SJCRH30 (cell line): Measurements from ENCODE around the gene VN1R2. TPM values are rescaled to one million over a fixed set of nuclear protein-coding genes. Genes with fewer than 3 reads are reported as not detected.
"Not testable (repeated sequence)": the region's sequence is repeated elsewhere in the genome, so short reads cannot be mapped to it uniquely, and the experiment has no call there.

Experiments used
- DNase-seq, 2 experiments: peaks; one replicate each; pipeline ENCODE4 v3.0.0-alpha.2; 2015 to 2020
- H3K27ac ChIP-seq: fragments of 250-450 bp; sonication (Bioruptor Pico); 2 replicates; pipeline ENCODE4 v1.5.1; 2020; ENCODE audit warnings: mild to moderate bottlenecking, moderate library complexity
- H3K27me3 ChIP-seq: fragments of 250-450 bp; sonication (Bioruptor Pico); 2 replicates; pipeline ENCODE4 v1.5.1; 2020; ENCODE audit warnings: mild to moderate bottlenecking, moderate library complexity
- H3K36me3 ChIP-seq: fragments of 250-450 bp; sonication (Bioruptor Pico); 2 replicates; pipeline ENCODE4 v1.5.1; 2020; ENCODE audit warnings: mild to moderate bottlenecking, moderate library complexity
- H3K4me1 ChIP-seq: fragments of 250-450 bp; sonication (Bioruptor Pico); 2 replicates; pipeline ENCODE4 v1.5.1; 2020; ENCODE audit warnings: mild to moderate bottlenecking, moderate library complexity
- H3K4me3 ChIP-seq: fragments of 250-450 bp; sonication (Bioruptor Pico); 2 replicates; pipeline ENCODE4 v1.5.1; 2020; ENCODE audit warnings: mild to moderate bottlenecking, moderate library complexity
- H3K9me3 ChIP-seq: fragments of 250-450 bp; sonication (Bioruptor Pico); replicated peaks from 2 replicates; pipeline ENCODE4 v1.5.1; 2020; ENCODE audit warnings: mild to moderate bottlenecking, moderate library complexity
- total RNA-seq: library from RNA; depleted of rRNA; stranded (reverse); fragments of >200 nt; shearing (Covaris generic); gene quantifications from 2 replicates; pipeline ENCODE4 v1.2.3, GENCODE V29; 2014; rRNA removed

VN1R2 gene
- total RNA-seq, 1 experiment from 2014 or later, result not detected

DNA sequence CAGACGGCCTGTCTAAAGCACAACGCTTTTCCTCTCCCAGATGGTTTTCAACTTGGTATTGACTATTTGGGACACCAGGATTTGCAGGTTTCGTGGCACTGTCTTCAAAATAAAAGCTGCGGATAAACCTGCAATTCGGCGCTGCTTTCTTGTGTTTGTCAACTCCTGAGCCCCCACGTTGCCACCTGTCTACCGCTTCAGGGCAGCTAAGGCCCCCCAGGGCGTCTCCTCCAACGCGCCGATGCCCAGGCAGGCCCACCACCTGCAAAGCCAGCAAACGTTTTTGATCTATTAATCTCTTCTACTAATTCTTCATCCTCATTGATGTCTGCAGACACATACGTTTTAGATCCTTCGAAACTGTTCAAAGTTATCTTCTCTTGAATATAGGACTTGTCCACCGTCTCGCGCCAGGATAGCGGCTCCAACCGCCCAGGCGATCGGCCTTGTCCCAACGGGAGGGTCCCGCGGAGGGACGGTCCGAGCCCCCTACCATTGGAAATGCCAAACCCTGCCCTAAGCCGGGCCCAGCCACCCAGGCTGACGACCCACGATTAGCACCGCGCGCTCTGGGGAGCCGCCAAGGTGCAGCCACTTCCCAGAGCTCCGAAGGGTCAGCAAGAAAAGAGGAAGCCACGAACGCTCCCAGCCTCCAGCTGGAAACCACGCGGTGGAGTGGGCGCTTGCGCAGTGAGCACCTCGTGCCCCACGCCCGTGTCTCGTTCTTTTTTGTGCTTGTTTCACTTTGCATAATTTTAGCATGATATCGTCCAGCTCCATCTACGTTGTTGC is 32.9 kb downstream of the VN1R2 start:
- H3K27me3 ChIP-seq, result no peaks in the 10 kb centered on the region
- no peaks in the 10 kb centered on the region for H3K9me3 ChIP-seq
- no peak for DNase-seq
- H3K27ac ChIP-seq, result no peak overlapping the region
- H3K4me3 ChIP-seq, result no peak overlapping the region
- no peaks in the 10 kb centered on the region for H3K4me1 ChIP-seq
- H3K36me3 ChIP-seq, result no peaks in the 10 kb centered on the region

DNA sequence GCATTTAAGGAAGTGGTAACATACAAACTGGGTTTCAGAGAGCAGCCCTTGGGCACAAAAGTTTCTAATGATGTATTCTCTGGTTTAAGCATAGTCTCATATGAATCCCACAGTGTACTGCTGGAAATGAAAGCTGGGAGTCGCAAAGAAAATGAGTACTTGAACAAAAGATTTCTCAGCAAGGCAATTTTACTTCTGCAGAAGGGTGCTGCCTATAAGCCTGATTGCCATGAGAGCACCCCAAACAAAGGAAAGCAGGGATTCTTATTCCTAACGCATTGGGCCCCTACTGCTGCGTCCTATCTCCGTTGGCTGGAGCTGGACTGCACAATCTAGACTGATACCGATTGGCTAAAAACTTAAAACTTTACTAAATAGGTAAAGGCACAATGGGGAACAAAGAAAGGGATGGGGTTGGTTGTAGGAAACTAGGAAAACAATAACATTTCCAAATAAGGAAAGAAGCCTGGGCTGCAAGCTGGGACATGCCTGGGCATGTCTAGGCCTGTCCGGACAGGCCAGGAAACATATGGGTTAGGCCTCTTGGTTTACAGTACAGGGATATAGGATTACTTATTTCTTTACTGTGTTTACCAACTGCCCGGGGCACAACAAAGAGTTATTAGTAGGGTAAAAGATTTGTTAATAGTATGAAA is 36.8 kb downstream of the VN1R2 start:
- no peak overlapping the region for H3K27ac ChIP-seq
- no peak overlapping the region for H3K4me3 ChIP-seq
- no peaks in the 10 kb centered on the region for H3K9me3 ChIP-seq
- no peaks in the 10 kb centered on the region for H3K4me1 ChIP-seq
- no peaks in the 10 kb centered on the region for H3K27me3 ChIP-seq
- H3K36me3 ChIP-seq, result no peaks in the 10 kb centered on the region
- DNase-seq, result no peak

DNA sequence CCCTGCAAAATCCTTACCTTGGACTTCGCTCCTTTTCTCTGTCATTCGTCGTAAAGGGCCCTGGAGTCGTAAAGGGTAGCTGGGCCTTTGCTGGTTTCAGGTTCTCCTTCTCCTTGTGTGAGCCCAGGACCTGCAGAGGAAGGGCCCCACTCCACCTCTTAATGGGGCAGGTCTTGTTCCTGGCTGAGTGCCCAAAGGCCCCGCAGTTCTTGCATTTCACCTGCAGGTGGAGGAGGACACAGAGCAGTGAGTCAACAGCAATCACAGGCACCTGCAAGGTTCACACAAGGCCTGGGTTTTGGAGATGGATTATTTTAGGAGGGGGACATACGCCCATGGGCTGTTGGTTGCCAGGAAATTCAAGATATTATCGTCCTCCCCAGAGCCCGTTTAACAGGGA is 43.2 kb downstream of the VN1R2 start:
- not testable (repeated sequence) for H3K27ac ChIP-seq, H3K36me3 ChIP-seq, H3K27me3 ChIP-seq, H3K9me3 ChIP-seq, DNase-seq, H3K4me3 ChIP-seq, H3K4me1 ChIP-seq

DNA sequence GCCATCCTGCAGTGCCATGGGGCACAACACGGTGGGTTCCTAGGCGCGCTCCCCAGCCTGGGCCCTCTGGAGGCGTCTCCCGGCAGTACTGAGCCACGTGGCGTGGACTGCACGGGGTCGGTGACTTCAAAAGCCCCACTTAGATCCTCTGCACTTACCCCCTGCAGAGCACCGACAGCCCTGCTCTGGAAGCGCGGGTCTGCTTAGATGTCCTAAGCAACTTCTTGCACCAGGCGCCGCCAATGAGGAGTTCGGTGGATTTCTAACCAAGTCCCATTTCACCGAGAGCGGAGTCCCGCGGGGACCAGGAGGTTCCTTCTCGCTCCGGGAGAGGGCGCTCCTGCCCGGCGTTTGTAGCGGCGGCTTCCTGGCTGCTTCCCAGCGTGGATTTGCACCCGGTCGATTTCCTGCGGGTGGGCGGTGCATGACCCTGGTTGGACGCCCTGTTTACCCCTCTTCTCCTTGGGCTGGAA is 50.3 kb downstream of the VN1R2 start:
- Histone ChIP-seq H3K27ac (no peak overlapping the region), H3K9me3 (no peaks in the 10 kb centered on the region), H3K27me3 (no peaks in the 10 kb centered on the region), H3K4me3 (no peak overlapping the region), H3K4me1 (no peaks in the 10 kb centered on the region), H3K36me3 (no peaks in the 10 kb centered on the region)
- peak; percentile 14 to 40 for DNase-seq

Other genes starting within 250 kb of the VN1R2 start
- not detected in 2 replicates for gene ERVV-1, start 244.4 kb upstream of the VN1R2 start, total RNA-seq
- gene ERVV-2, start 213.6 kb upstream of the VN1R2 start, total RNA-seq, result not detected in 2 replicates
- 23.0 and 26.9 TPM in 2 replicates for gene ZNF160, start 154.9 kb upstream of the VN1R2 start, total RNA-seq
- 9.0 and 10.6 TPM in 2 replicates for gene ZNF415, start 125.4 kb upstream of the VN1R2 start, total RNA-seq
- 15.5 and 17.5 TPM in 2 replicates for gene ZNF347, start 99.2 kb upstream of the VN1R2 start, total RNA-seq
- 2.6 and 2.9 TPM in 2 replicates for gene ZNF665, start 64.9 kb upstream of the VN1R2 start, total RNA-seq
- 12.1 and 13.1 TPM in 2 replicates for gene ZNF677, start 3.4 kb upstream of the VN1R2 start, total RNA-seq
- not detected in 2 replicates for gene VN1R4, start 9.4 kb downstream of the VN1R2 start, total RNA-seq
- gene ZNF845, start 75.5 kb downstream of the VN1R2 start, total RNA-seq, result 13.6 TPM in 2 replicates
- 12.2 and 14.7 TPM in 2 replicates for gene ZNF525, start 107.4 kb downstream of the VN1R2 start, total RNA-seq
- 14.3 and 15.4 TPM in 2 replicates for gene ZNF765, start 136.9 kb downstream of the VN1R2 start, total RNA-seq
- 15.7 and 15.8 TPM in 2 replicates for gene ZNF761, start 173.7 kb downstream of the VN1R2 start, total RNA-seq
- 7.3 and 9.2 TPM in 2 replicates for gene ZNF813, start 209.4 kb downstream of the VN1R2 start, total RNA-seq